GM12874 (cell line): ENCODE measurements around the gene EPHA2.

Source experiments
- CTCF ChIP-seq: IDR thresholded peaks from 2 replicates; pipeline ENCODE4 v1.5.1; 2011; ENCODE audit warnings: low read depth, mild to moderate bottlenecking, control low read depth, low read length, moderate library complexity; ENCODE audit not compliant: insufficient read depth

Gene EPHA2

DNA sequence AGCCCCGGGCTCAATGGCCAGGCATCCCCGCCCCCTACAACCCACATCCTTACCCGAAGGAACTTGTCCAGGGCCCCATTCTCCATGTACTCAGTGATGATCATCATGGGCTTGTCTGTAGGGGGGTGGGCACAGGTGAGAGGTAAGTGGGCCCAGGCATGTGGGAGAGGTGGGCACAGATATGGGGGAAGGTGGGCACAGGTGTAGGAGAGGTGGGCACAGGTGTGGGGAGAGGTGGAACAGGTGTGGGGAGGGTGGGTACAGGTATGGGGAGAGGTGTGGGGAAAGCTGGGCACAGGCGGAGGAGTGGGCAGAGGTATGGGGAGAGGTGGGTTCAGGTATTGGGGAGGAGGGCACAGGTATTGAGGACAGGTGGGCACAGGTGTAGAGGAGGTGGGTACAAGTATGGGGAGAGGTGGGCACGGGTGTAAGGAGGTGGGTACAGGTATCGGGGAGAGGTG is 23.5 kb downstream of the EPHA2 start:
- TF ChIP-seq CTCF: no peak

- no peak for TF ChIP-seq CTCF
Observed at GRCh38 chr1:16131636-16132324, 24.1 kb downstream of the EPHA2 start.

GRCh38 chr1:16130827-16131226 is 25.0 kb downstream of the EPHA2 start:
- no peak for TF ChIP-seq CTCF

DNA sequence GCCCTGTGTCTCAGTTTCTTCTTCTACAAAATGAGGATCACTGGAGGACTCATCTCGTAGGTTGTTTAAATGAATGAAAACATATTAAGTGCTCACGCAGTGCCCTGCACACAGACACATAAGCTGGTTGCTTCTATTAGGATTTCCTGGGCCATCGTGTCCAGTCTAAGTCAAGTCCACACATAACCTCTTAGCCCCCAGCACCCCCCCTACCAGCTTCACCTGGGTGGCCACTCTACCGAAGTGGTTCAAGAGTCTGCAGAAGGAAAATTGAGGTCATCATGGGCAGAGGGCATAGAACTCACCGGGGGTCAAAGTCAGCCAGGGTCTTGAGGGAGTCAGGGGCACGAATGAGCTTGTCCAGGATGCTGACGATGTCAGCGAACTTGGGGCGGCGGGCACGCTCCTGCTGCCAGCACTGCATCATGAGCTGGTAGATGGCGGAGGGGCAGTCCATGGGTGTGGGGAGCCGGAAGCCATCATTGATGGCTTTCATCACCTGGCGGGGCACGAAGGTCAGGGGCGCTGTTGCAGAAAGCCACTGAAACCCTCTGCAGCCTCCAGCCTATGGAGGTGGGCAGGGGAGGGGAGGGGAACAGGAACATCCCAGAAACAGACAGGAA is 25.8 kb downstream of the EPHA2 start:
- TF ChIP-seq CTCF: no peak

DNA sequence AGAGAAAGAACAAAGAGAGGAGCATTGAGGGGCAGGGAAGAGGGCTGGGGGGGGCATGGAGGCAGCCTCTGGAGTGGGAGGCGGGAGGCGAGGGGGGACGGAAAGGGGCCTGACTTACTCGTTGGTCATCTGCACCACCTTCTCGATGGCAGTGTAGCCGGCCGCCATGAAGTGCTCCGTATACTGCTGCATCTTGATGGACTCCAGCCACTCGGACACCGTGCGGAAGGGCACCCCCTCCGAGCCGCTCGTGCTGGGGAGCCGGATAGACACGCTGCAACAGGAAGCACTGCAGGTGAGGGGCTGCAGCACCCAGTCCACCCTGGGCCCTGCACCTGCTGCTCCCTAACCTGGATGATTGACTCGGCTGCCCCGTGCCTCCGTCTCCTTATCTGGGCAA is 26.6 kb downstream of the EPHA2 start:
- TF ChIP-seq CTCF: no peak

- no peak for TF ChIP-seq CTCF
Observed at GRCh38 chr1:16128338-16128741, 27.5 kb downstream of the EPHA2 start.

DNA sequence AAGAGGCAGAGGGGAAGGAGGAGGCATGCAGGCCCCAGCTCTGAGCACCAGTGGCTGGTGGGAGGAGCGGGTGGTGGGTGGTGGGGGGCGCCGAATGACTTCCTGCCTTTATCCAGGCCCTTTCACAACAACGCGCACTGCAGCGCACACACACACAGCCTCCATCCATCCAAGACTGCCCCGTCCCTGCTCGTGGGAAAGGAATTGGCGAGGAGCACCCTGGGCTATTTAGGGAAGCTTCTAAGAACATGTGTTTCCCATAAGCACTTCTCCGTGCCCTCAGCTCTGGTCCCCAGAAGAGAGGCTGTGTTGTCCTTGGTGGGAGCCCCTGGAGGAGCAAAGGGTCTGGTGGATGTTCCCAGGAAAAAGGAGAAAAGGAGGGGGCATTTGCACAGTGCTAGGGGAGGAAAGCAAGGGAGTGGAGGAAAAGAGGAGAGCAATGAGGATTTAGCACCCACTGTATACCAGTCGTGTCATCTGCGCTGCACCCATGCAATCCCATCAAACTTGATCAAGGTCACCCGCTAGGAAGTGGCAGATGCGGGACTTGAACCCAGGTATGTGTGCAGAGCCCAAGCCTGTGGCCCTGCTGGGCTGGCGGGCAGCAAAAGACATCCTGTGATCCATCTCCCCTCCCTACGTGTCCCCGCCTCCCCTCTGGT is 28.1 kb downstream of the EPHA2 start:
- TF ChIP-seq CTCF: no peak
